ENCODE results near the gene DPP6.

DNA sequence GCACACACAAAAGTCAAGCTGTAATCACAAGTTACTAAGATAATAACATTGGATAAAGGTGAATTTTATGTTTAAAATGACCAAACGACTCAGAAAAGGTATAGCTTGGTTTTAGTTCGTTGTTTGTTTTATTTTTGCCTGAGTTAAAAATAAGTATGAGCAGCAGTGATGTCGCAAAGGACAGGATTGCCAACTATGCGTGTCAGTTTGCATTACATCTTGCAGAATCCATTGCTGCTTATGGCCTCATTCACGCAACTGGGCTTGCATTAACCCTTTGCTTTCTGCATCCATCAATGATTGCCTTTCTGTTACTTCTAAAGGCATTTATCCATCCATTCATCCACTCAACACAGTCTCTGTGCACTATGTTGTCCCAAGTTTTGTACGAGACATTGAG is 389.6 kb downstream of the DPP6 start:
- TF ChIP-seq, protein P1, sequence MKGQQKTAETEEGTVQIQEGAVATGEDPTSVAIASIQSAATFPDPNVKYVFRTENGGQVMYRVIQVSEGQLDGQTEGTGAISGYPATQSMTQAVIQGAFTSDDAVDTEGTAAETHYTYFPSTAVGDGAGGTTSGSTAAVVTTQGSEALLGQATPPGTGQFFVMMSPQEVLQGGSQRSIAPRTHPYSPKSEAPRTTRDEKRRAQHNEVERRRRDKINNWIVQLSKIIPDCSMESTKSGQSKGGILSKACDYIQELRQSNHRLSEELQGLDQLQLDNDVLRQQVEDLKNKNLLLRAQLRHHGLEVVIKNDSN (IDR thresholded peaks at IDR 0.05), result no peak
- no peak for TF ChIP-seq EP300 (IDR thresholded peaks at IDR 0.05; ENCODE audit: borderline replicate concordance)
- no peak for TF ChIP-seq TCF12 (IDR thresholded peaks at IDR 0.05; ENCODE audit: low read depth)
- TF ChIP-seq CEBPB (IDR thresholded peaks at IDR 0.05), result no peak
- TF ChIP-seq, protein P2, sequence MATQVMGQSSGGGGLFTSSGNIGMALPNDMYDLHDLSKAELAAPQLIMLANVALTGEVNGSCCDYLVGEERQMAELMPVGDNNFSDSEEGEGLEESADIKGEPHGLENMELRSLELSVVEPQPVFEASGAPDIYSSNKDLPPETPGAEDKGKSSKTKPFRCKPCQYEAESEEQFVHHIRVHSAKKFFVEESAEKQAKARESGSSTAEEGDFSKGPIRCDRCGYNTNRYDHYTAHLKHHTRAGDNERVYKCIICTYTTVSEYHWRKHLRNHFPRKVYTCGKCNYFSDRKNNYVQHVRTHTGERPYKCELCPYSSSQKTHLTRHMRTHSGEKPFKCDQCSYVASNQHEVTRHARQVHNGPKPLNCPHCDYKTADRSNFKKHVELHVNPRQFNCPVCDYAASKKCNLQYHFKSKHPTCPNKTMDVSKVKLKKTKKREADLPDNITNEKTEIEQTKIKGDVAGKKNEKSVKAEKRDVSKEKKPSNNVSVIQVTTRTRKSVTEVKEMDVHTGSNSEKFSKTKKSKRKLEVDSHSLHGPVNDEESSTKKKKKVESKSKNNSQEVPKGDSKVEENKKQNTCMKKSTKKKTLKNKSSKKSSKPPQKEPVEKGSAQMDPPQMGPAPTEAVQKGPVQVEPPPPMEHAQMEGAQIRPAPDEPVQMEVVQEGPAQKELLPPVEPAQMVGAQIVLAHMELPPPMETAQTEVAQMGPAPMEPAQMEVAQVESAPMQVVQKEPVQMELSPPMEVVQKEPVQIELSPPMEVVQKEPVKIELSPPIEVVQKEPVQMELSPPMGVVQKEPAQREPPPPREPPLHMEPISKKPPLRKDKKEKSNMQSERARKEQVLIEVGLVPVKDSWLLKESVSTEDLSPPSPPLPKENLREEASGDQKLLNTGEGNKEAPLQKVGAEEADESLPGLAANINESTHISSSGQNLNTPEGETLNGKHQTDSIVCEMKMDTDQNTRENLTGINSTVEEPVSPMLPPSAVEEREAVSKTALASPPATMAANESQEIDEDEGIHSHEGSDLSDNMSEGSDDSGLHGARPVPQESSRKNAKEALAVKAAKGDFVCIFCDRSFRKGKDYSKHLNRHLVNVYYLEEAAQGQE (IDR thresholded peaks at IDR 0.05; ENCODE audit: low read depth), result no peak
- no peak for TF ChIP-seq RAD21 (IDR thresholded peaks at IDR 0.05; ENCODE audit: low read depth)
- TF ChIP-seq, protein P3, sequence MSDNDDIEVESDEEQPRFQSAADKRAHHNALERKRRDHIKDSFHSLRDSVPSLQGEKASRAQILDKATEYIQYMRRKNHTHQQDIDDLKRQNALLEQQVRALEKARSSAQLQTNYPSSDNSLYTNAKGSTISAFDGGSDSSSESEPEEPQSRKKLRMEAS (IDR thresholded peaks at IDR 0.05), result no peak
- TF ChIP-seq TAF1 (IDR thresholded peaks at IDR 0.05; ENCODE audit: low read depth), result no peak
- no peak for TF ChIP-seq TEAD4 (IDR thresholded peaks at IDR 0.05)
- TF ChIP-seq YY1 (IDR thresholded peaks at IDR 0.05; ENCODE audit: low read depth), result no peak

Data from Ishikawa (cell line).